HepG2 (cell line): ENCODE results near the gene NEDD4. TPM values are rescaled to one million over a fixed set of nuclear protein-coding genes. Genes with fewer than 3 reads are reported as not detected.
A peak's percentile ranks its signal among the peaks of the same experiment; 100 is the strongest.

ENCODE experiments used
- ATAC-seq: fragments of 200-7000 bp; cut with Tn5 transposase; 3 replicates; pipeline ENCODE4 v1.9.1; 2020; ENCODE audit warnings: mild to moderate bottlenecking, moderate library complexity
- BruUV-seq: library from RNA; stranded (reverse); fragments of 400-500 nt; replicated peaks from 2 replicates; lab custom pipeline; 2021; lab: Mats Ljungman, UMichigan
- CTCF ChIA-PET: fragments of 300-600 bp; formaldehyde crosslinking; extraction: SDS; loops from one replicate; lab custom pipeline; 2021; ENCODE audit warnings: low total read pairs, inconsistent platforms, low intra/inter-chr PET ratio; lab: Yijun Ruan, JAX
- POLR2A ChIA-PET: fragments of 350-600 bp; sonication (Branson Sonifier 250); formaldehyde crosslinking; loops from one replicate; lab custom pipeline; 2020; ENCODE audit warnings: antibody characterized with exemption, inconsistent platforms; lab: Yijun Ruan, JAX
- DNase-seq: peaks from one replicate; pipeline ENCODE4 v3.0.0-alpha.2; 2015; ENCODE audit warnings: low spot score
- FAIRE-seq: peaks from 3 replicates; lab custom pipeline; 2011; peaks lifted over from hg19 to GRCh38; lab: Jason Lieb, UNC
- H2AFZ ChIP-seq: one replicate; pipeline ENCODE4 v1.6.1; 2011; ENCODE audit warnings: low read length, inconsistent platforms
- H3K27ac ChIP-seq: fragments of 300-600 bp; 3 replicates; pipeline ENCODE4 v1.8.0; 2011; ENCODE audit warnings: mixed run types, mild to moderate bottlenecking, mixed read lengths, low read length, inconsistent platforms; ENCODE audit not compliant: insufficient read depth; ENCODE audit errors: extremely low read length
- H3K27me3 ChIP-seq, 2 experiments: fragments of 200-600 bp in 1 of 2; 2 replicates in 1 of 2; 3 replicates in 1 of 2; pipeline versions ENCODE4 v1.6.0 to v1.8.0; 2011; ENCODE audit warnings: low read length in 2 of 2, mild to moderate bottlenecking in 2 of 2, moderate library complexity in 2 of 2, inconsistent platforms in 1 of 2; ENCODE audit not compliant: insufficient read depth in 2 of 2, control insufficient read depth in 1 of 2
- H3K36me3 ChIP-seq, 2 experiments: fragments of 200-600 bp in 1 of 2; replicated peaks in 1 of 2; 2 replicates in 1 of 2; 3 replicates in 1 of 2; pipeline versions ENCODE4 v1.5.1 to v1.8.0; 2011; ENCODE audit warnings: low read length in 2 of 2, inconsistent platforms in 1 of 2; ENCODE audit not compliant: insufficient read depth in 2 of 2, control insufficient read depth in 1 of 2
- H3K4me1 ChIP-seq: 2 replicates; pipeline ENCODE4 v1.5.1; 2012; ENCODE audit warnings: low read length, inconsistent platforms; ENCODE audit not compliant: insufficient read depth
- H3K4me2 ChIP-seq: 2 replicates; pipeline ENCODE4 v1.6.0; 2011; ENCODE audit warnings: low read depth, low read length, inconsistent platforms
- H3K4me3 ChIP-seq, 3 experiments: fragments of 200-600 bp in 1 of 3; sonication (generic), shearing (Covaris generic) in 1 of 3; replicated peaks in 1 of 3; 2 replicates each; pipeline ENCODE4 v1.5.1; 2011 to 2016; ENCODE audit warnings: low read length in 3 of 3, inconsistent platforms in 2 of 3, low read depth in 2 of 3, mild to moderate bottlenecking in 2 of 3, control low read depth in 1 of 3, mixed read lengths in 1 of 3; ENCODE audit not compliant: insufficient read depth in 1 of 3
- H3K79me2 ChIP-seq: one replicate; pipeline ENCODE4 v1.6.1; 2011; ENCODE audit warnings: low read length, inconsistent platforms; ENCODE audit not compliant: insufficient read depth
- H3K9ac ChIP-seq: 2 replicates; pipeline ENCODE4 v1.6.0; 2011; ENCODE audit warnings: mild to moderate bottlenecking, low read depth, low read length, inconsistent platforms; ENCODE audit not compliant: insufficient read depth
- H3K9me3 ChIP-seq: 2 replicates; pipeline ENCODE4 v1.5.1; 2012; ENCODE audit warnings: mild to moderate bottlenecking, low read length
- H4K20me1 ChIP-seq: 2 replicates; pipeline ENCODE4 v1.6.0; 2011; ENCODE audit warnings: inconsistent platforms, mild to moderate bottlenecking, low read length, moderate library complexity; ENCODE audit not compliant: insufficient read depth
- PPARG ChIP-seq: conservative IDR thresholded peaks from 2 replicates; pipeline ENCODE4 v1.6.1; 2016; ENCODE audit warnings: missing biosample characterization, missing genetic modification reagents
- SOX6 ChIP-seq, 2 experiments: fragments of 450-650 bp in 1 of 2; sonication (generic) in 1 of 2; formaldehyde crosslinking in 1 of 2; IDR thresholded peaks; 2 replicates each; pipeline versions ENCODE4 v1.4.0 to v1.6.1; 2017 to 2020; ENCODE audit warnings: antibody characterized with exemption in 1 of 2, mild to moderate bottlenecking in 1 of 2, missing genetic modification reagents in 1 of 2
- THYN1 ChIP-seq: sonication (generic); formaldehyde crosslinking; IDR thresholded peaks from 2 replicates; pipeline ENCODE4 v1.8.1; 2023; ENCODE audit warnings: low read depth, mild to moderate bottlenecking, moderate library complexity, missing genetic modification reagents, borderline replicate concordance
- TRIM22 ChIP-seq: fragments of 450-650 bp; IDR thresholded peaks from 2 replicates; pipeline ENCODE4 v1.6.1; 2017
- ZNF451 ChIP-seq: sonication (generic); formaldehyde crosslinking; IDR thresholded peaks from 2 replicates; pipeline ENCODE4 v1.5.0; 2020; ENCODE audit warnings: mild to moderate bottlenecking, missing genetic modification reagents
- ZNF687 ChIP-seq: sonication (generic); formaldehyde crosslinking; IDR thresholded peaks from 2 replicates; pipeline ENCODE4 v1.5.1; 2020; ENCODE audit warnings: mild to moderate bottlenecking, missing genetic modification reagents, moderate library complexity
- WGBS: methylation state at CpG from one replicate; pipeline ENCODE4 v1.1.6; 2017; ENCODE audit warnings: low lambda C conversion rate; 5-methylcytosine and 5-hydroxymethylcytosine counted together
- in situ Hi-C: cut with HindIII; loops from 2 replicates; pipeline ENCODE4 v1.10.0; 2017; ENCODE audit warnings: low pct_unique_long_range_greater_than_20kb; ENCODE audit not compliant: extremely low pct_ligation_motif_present
- intact Hi-C: fragments of 100-400 bp; cut with micrococcal nuclease; formaldehyde crosslinking; loops from one replicate; pipeline ENCODE4 v1.10.0; 2022; ENCODE audit not compliant: unreplicated experiment
- polyA plus RNA-seq, 8 experiments: library from polyadenylated mRNA; depleted of rRNA in 3 of 8; stranded (reverse) in 7 of 8; unstranded in 1 of 8; fragments of >200 nt; fragmentation: Illumina TruSeq in 4 of 8; extraction: Trizol in 4 of 8; gene quantifications; 2 replicates each; pipeline versions ENCODE4 v1.2.1 to v1.2.3, GENCODE V29; 2011 to 2016; ENCODE audit warnings: low read depth in 4 of 8, missing spikeins in 1 of 8, mixed read lengths in 1 of 8; ENCODE audit not compliant: insufficient read depth in 1 of 8
- total RNA-seq, 5 experiments: library from RNA; depleted of rRNA; stranded (reverse); fragments of >200 nt; fragmentation: Illumina TruSeq; extraction: Trizol; gene quantifications; 2 replicates each; pipeline ENCODE4 v1.2.3, GENCODE V29; 2016; ENCODE audit warnings: low read depth in 1 of 5

Gene NEDD4
- total and polyA plus RNA-seq, 2 of the 13 experiments (the other 11 are each of a cell fraction or from before 2014, with no cell fraction given): 10.4 to 13.0 TPM

- Histone ChIP-seq H3K27ac (no peak overlapping the region), H3K79me2 (no peaks in the 10 kb centered on the region), H4K20me1 (no peaks in the 10 kb centered on the region), H3K4me3 (no peak overlapping the region), H3K4me1 (peaks cover 20% of the 10 kb centered on the region), H3K9ac (no peak overlapping the region), H2AFZ (no peak overlapping the region), H3K9me3 (no peaks in the 10 kb centered on the region), H3K4me2 (no peak overlapping the region), H3K27me3 (no peaks in the 10 kb centered on the region), H3K36me3 (no peaks in the 10 kb centered on the region)
- 47% methylated on average over 4 of the region's 4 CpGs for WGBS
- CTCF ChIA-PET: no interaction called here
- ATAC-seq (no peak), FAIRE-seq (no peak), DNase-seq (peak; percentile 15)
- in situ Hi-C loops (no loop called here), intact Hi-C loops (no loop called here)
- no peak for TF ChIP-seq THYN1 (CRISPR knock-in tag)
- TF ChIP-seq SOX6 (IDR thresholded peaks at IDR 0.05): no peak
- 0 out of 2 replicates have a peak, but pooled peaks have one; percentile 18 for TF ChIP-seq SOX6 (CRISPR knock-in tag; IDR thresholded peaks at IDR 0.05)
- no TSS peak for BruUV-seq
- POLR2A ChIA-PET: interaction anchor here (0.9 to 2.9 kb wide), 3 partner anchors 11 to 38 kb away, joined by 3 to 7 read pairs (median 4); partner anchors contain the start of gene NEDD4
Measured at GRCh38 chr15:56031402-56031801, 38.0 kb upstream of the NEDD4 start.

GRCh38 chr15:56028430-56028829 lies 35.0 kb upstream of the NEDD4 start:
- H4K20me1 ChIP-seq: no peaks in the 10 kb centered on the region
- no peaks in the 10 kb centered on the region for H3K27me3 ChIP-seq
- BruUV-seq: no TSS peak
- H3K36me3 ChIP-seq: no peaks in the 10 kb centered on the region
- ChIA-PET CTCF (no interaction called here), POLR2A (no interaction called here)
- no peak overlapping the region for H3K9ac ChIP-seq
- H3K79me2 ChIP-seq: no peaks in the 10 kb centered on the region
- in situ Hi-C loops (no loop called here), intact Hi-C loops (no loop called here)
- WGBS: 62% methylated on average over 2 of the region's 2 CpGs
- no peak for FAIRE-seq
- peaks cover 21% of the 10 kb centered on the region for H3K4me1 ChIP-seq
- no peak overlapping the region for H3K27ac ChIP-seq
- no peak overlapping the region for H2AFZ ChIP-seq
- no peak for ATAC-seq
- H3K4me2 ChIP-seq: no peak overlapping the region
- no peak for DNase-seq
- H3K9me3 ChIP-seq: no peaks in the 10 kb centered on the region
- no peak overlapping the region for H3K4me3 ChIP-seq
- TF ChIP-seq TRIM22: no peak
- TF ChIP-seq PPARG (CRISPR knock-in tag): no peak
- TF ChIP-seq ZNF451 (CRISPR knock-in tag): no peak
- TF ChIP-seq ZNF687 (CRISPR knock-in tag): no peak
